Right kidney (tissue), 1 donor: ENCODE measurements around the gene TNNI2.

Source experiments
- DNase-seq: peaks from one replicate; pipeline ENCODE4 v3.0.0-alpha.2; 2016

TNNI2 gene

GRCh38 chr11:1821562-1821961, 17.2 kb upstream of the TNNI2 start:
- DNase-seq, result no peak

- no peak for DNase-seq
Measured at GRCh38 chr11:1822648-1823375, 16.0 kb upstream of the TNNI2 start.

DNA sequence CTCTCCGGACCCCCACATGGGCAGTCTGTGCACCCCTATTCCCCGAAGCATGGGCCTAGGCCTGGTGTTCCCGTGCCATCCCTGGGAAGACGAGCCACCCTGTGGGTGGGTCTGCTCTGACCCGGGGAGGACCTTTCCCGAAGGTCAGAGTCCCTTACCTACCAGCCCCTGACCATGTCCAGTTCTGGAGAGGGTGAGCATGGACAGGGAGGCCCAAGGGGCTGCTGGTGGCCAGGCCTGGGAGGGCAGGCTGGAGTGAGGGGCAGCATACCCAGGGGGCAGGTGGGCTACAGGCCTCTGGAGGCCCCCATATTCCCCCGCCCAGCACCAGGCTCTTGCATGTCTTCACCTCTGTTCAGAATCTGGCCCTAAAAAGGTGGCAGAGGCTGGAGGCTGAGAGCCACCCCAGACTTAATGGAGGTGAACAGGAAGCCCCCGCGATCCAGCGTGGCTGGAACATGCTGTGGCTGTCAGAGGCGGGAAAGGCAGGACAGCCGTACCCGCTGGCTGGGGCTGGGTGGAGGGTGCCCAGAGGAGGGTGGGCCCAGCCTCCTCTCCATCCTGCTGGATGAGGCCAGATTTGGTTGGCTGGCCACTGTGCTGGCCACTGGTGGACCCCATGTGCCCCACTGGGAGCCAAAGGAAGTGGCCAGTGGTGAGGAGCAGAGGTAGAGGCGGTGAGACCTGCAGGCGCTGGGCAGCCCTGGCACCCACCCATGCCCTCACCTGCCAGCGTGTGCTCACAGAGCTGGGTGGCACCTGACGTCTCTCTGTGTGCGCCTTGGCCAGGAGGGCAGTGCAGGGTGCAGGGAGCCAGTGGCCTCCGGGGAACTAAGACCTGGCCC, 15.2 kb upstream of the TNNI2 start:
- DNase-seq, result no peak

GRCh38 chr11:1824221-1825038, 14.4 kb upstream of the TNNI2 start:
- DNase-seq, result no peak

DNA sequence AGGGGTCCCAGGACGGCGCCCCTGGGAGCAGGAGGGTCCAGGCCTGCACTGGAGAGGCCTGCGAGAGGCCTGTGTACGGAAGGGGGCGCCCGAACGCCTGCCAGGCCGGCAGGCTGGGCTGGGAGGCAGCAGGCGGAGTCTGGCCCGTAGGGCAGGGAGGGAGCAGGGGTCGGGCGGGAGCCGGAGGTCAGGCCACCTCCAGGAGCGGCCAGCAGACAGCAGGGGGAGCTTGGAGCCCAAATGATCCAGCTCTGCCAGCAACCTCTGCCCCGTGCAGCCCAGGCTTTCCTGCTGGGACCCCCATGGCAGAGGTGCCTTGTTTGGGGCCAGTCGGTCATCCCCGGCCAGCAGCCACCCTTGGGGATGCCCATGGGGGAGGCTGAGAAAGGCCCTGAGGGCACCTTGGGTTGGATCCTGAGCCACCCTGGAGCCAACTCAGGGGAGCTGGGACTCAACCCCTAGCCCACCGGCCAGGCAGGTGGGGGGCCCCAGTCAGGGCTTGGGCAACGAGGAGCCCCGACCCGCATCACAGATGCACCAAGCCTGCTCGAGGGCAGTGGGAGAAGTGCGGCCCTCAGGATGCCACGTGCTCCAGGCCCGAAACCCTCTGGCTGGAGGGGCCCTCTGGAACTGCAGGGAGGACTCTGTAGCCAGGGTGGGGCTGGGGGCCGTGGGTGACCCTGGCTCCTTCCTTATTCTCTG, 13.6 kb upstream of the TNNI2 start:
- DNase-seq, result peak; percentile 49

DNA sequence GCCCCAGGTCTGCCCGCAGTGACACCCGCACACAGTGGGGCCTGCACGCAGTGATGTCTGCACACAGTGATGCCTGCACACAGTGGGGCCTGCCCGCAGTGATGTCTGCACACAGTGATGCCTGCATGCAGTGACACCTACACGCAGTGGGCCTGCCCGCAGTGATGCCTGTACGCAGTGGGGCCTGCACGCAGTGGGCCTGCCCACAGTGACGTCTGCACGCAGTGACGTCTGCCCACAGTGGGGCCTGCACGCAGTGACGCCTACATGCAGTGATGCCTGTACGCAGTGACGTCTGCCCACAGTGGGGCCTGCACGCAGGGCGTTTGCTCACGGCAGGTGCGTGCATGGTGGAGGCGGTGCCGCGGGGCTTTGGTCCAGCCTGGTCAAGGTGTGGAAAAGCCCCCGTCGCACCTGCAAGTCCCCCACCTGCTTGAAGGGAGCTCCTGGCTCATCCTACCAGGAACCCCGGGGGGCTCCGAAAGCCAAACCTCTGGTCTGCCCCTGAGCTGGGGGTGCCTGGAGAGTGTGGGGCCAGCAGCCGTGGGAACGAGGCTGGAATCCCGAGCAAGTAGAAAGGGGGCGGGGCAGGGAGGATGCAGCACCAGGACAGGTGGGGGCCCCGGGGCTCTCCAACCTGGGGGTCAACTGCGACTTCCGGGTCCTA, 12.9 kb upstream of the TNNI2 start:
- no peak for DNase-seq

- no peak for DNase-seq
Measured at GRCh38 chr11:1826552-1827094, 12.2 kb upstream of the TNNI2 start.

DNA sequence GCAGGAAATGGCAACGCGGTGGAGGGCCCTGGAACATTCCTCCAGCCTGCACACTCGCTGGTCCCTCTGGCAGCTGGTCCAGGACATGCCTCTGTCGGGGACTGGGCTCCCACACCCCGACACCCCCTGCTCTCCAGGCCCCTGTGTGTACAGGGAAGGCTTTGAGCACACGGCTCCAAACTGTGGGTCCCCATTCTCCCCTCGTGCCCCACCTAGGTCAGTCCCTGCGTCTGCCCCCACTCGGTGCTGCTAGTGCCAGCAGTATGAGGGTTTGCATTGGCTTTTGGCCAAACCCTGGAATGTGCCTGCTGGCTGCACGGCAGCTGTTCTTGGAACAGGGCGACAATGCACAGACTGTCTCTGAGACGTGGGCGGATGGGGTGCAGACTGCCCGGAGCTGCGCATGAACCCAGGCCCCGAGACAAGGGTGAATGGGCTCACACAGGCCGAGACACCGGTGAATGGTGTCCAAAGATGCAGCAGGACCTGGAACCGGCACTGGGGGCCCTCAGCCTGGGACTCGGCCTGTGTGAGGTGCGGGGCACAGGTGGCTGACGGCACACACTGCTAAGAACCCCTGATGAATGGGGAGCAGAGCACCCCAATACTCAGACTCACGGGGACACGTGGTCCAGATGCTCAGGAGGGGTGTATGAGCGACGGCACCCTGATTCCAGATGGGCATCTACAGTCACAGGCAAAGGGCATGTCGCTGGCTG, 11.5 kb upstream of the TNNI2 start:
- DNase-seq, result peak; percentile 56

DNA sequence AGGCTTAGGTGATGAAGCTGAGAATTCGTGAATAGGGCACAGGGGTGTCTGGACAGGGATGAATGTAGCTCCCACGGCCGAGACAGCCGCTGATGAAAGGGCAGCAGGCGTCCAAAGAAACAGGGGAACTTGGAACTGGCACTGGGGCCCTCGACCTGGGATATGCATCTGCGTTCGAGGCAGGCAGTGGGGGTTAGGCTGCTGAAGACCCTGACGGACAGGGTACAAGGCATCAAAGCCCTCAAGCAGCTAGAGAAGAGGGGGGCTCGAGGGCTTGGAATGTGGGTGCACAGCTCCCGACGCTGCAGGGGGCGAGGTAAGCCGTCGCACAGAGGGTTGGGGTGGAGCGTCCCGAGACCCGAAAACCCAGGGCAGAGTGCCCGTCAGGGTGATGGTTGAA, 10.8 kb upstream of the TNNI2 start:
- DNase-seq, result no peak

DNA sequence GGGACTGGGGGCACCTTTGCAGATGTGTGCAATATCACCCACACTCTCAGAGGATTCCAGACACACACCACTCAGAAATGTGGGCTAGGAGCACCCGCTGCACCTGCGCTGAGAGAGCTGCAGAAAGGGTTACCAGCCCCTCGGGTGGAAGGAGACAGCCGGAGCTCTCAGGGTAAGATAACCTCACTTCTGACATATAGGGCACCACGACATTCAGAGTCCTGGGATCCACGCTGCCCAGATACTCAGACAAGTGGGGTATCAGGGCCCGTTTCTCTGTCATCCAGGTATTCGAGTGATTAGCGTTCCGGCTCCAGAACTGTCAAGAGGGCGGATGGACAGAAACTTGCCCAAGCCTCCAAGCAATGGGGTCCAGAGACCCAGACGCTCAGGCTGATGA, 10.2 kb upstream of the TNNI2 start:
- no peak for DNase-seq

GRCh38 chr11:1829039-1829820, 9.6 kb upstream of the TNNI2 start:
- no peak for DNase-seq

GRCh38 chr11:1830004-1830321, 8.8 kb upstream of the TNNI2 start:
- DNase-seq, result no peak

- DNase-seq, result peak; percentile 32
Measured at GRCh38 chr11:1830322-1831223, 8.2 kb upstream of the TNNI2 start.

DNA sequence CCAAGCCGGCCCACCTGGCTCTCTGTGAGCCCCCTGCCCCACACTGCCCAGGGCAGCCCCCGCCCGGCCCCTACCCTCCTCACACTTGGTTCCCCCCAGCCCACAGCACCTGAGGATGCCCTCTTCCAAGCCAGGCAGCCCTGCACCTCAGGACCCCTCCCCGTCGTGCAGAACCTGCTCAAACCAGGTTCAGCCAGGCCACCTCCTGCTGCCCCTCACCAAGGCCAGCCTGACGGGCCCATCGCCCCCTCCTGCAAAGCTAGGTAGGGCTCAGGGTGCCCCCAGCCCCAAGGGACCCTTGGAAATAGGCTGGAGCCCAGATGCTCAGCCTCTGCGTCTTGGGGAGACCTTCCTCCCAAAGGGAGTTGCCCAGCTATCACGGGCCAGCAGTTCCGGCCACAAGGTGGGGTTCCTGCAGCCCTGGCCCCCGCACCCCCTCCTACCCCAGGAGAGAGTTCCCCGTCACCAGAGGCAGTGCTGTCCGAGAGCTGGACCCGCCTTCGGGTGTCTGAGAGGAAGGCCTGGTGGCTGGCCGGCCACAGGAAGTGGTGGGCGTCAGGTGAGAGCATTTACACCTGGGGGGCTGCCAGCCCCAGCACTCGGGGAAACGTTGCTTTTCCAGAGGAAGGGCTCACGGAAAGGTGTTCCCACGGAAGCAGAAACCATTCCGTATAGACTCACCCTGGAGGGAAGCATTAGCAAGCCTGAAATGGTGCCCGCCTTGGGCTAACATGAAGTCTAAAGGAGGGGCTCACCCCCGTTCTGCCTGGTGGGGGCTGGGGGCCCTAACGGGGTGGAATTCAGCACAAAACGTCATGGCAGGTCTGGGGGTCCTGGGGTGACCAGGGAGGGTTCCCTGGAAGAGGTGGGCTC, 7.2 kb upstream of the TNNI2 start:
- peak; percentile 7 for DNase-seq

GRCh38 chr11:1832211-1832919, 6.4 kb upstream of the TNNI2 start:
- DNase-seq, result peak; percentile 88

DNA sequence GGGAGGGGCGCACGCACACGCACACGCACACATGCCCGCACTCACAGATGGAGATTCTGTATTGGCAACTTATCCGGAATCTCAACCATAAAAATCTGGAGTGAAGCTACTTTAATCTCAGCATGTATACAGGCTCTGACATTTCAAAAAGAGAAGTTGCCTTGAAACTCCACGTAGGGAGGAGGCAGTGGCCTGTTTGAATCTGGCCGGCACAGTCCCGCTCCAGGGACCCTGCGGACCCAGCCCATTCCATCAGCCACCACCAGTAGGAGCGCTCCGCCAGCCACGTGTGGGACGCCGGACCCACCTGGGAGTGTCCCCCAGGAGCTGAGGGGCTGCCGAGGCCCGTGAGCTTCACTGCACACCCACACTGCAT, 5.9 kb upstream of the TNNI2 start:
- DNase-seq, result peak; percentile 18

DNA sequence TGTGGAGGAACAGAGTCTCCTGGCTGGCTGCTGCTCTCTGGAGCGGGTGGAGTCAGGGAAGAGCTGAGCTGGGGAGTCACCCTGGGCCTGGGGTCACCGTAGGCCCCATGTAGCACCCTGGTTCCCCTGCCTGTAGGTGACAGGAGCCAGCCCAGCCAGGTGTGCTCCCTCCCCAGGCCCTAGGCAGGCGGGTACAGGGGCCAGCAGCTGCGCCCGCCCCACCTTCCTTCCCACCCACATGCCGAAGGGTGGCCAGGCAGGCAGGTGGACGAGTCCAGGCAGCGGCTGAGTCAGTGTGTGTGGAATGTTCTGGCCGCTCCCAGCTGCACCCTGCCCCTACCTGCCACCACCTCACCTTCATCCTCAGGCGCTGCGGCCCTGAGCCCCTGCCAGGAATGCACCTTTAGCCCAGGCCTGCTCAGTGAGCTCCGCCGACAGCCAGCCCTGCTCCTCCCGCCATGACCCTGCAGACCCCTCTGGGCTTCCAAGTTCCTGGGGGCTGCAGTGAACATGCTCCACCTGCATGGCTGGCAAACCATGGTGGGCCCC, 4.6 kb upstream of the TNNI2 start:
- DNase-seq, result peak; percentile 34
